Measurements from ENCODE around the gene ZNF276. TPM values are rescaled to one million over a fixed set of nuclear protein-coding genes. Genes with fewer than 3 reads are reported as not detected.

The ZNF276 gene
- total and polyA plus RNA-seq, 2 donors (not counting 1 experiment from before 2014, with no cell fraction given) = 6.2 to 12.7 TPM

DNA sequence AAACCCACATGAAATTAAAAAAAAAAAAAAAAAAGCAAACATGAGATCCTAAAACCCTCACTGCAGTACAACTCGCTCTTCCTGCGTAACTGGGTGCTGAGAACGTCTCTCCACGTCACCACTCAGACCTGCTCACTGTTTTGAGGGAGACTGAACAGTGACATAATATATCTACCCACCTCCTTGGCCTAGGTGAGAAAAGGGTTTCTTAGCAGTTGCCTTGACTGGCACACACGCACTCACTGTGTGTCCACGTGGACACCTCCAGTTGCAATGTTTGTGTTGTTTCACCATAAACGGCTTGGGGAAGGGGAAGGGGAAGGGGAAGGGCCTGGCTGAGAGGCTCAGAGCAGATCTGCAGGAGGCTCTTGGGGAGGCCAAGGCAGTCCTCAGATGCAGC, 63.1 kb downstream of the ZNF276 start:
- no peaks in the 10 kb centered on the region for H3K9me3 ChIP-seq (ENCODE audit: control insufficient read depth, insufficient read depth, low read depth, low read length)
- no peaks in the 10 kb centered on the region for H4K20me1 ChIP-seq (ENCODE audit: control insufficient read depth, extremely low read depth, insufficient read depth, low read length)
- H3K4me2 ChIP-seq (ENCODE audit: extremely low read depth, insufficient read depth, low read length) = no peak overlapping the region
- H3K27ac ChIP-seq (ENCODE audit: insufficient read depth, low read length) = no peak overlapping the region
- no peaks in the 10 kb centered on the region for H3K27me3 ChIP-seq (ENCODE audit: control insufficient read depth, insufficient read depth, low read length)
- H3K4me1 ChIP-seq (ENCODE audit: control insufficient read depth, extremely low read depth, insufficient read depth, low read length) = no peaks in the 10 kb centered on the region
- no peak for DNase-seq (ENCODE audit: low read depth in 2 of 2)
- no peak overlapping the region for H3K4me3 ChIP-seq (replicated peaks in 1 of 4; ENCODE audit: control extremely low read depth in 1 of 4, insufficient read depth in 1 of 4, low read depth in 3 of 4, low read length in 4 of 4)
- no peak overlapping the region for H2AFZ ChIP-seq (ENCODE audit: low read length)
- TF ChIP-seq EZH2 (IDR thresholded peaks at IDR 0.05; ENCODE audit: low read length, missing control alignments) = no peak
- TF ChIP-seq, protein P1, sequence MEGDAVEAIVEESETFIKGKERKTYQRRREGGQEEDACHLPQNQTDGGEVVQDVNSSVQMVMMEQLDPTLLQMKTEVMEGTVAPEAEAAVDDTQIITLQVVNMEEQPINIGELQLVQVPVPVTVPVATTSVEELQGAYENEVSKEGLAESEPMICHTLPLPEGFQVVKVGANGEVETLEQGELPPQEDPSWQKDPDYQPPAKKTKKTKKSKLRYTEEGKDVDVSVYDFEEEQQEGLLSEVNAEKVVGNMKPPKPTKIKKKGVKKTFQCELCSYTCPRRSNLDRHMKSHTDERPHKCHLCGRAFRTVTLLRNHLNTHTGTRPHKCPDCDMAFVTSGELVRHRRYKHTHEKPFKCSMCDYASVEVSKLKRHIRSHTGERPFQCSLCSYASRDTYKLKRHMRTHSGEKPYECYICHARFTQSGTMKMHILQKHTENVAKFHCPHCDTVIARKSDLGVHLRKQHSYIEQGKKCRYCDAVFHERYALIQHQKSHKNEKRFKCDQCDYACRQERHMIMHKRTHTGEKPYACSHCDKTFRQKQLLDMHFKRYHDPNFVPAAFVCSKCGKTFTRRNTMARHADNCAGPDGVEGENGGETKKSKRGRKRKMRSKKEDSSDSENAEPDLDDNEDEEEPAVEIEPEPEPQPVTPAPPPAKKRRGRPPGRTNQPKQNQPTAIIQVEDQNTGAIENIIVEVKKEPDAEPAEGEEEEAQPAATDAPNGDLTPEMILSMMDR (conservative IDR thresholded peaks at IDR 0.05 in 1 of 2, IDR thresholded peaks at IDR 0.05 in 1 of 2; ENCODE audit: low read depth in 1 of 2, low read length in 2 of 2) = no peak
- peaks cover 4% of the 10 kb centered on the region for H3K36me3 ChIP-seq (ENCODE audit: control insufficient read depth, insufficient read depth, low read length)
- no peak overlapping the region for H3K9ac ChIP-seq (ENCODE audit: insufficient read depth, low read length)
- no peaks in the 10 kb centered on the region for H3K79me2 ChIP-seq (ENCODE audit: control insufficient read depth, insufficient read depth, low read length)

DNA sequence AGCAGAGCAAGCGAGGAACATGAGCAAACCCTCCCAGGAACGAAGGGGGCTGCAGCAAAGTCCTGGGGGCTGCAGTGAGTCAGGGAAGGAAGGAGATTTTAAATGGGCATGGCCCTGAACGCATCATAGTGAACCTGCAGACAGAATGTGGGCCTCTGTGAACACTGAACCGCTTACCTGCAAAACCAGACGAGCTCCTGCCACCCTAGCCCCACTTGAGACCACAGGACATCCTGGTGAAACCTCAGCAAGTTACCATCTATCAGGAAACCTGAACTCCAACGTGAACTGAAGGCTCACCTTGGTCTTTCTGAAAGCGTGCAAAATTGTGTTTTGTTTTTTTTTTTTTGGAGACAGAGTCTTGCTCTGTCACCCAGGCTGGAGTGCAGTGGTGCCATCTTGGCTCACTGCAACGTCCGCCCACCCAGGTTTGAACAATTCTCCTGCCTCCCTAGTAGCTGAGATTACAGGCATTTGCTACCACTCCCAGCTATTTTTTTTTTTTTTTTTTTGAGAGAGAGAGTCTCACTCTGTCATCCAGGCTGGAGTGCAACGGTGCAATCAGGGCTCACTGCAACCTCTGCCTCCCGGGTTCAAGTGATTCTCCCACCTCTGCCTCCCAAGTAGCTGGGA, 64.3 kb downstream of the ZNF276 start:
- no peak overlapping the region for H2AFZ ChIP-seq (ENCODE audit: low read length)
- no peak overlapping the region for H3K4me3 ChIP-seq (replicated peaks in 1 of 4; ENCODE audit: control extremely low read depth in 1 of 4, insufficient read depth in 1 of 4, low read depth in 3 of 4, low read length in 4 of 4)
- DNase-seq (ENCODE audit: low read depth in 2 of 2) = no peak
- H3K4me1 ChIP-seq (ENCODE audit: control insufficient read depth, extremely low read depth, insufficient read depth, low read length) = no peaks in the 10 kb centered on the region
- H3K9ac ChIP-seq (ENCODE audit: insufficient read depth, low read length) = no peak overlapping the region
- H3K36me3 ChIP-seq (ENCODE audit: control insufficient read depth, insufficient read depth, low read length) = no peaks in the 10 kb centered on the region
- H3K4me2 ChIP-seq (ENCODE audit: extremely low read depth, insufficient read depth, low read length) = no peak overlapping the region
- no peaks in the 10 kb centered on the region for H3K79me2 ChIP-seq (ENCODE audit: control insufficient read depth, insufficient read depth, low read length)
- no peak overlapping the region for H3K27ac ChIP-seq (ENCODE audit: insufficient read depth, low read length)
- H4K20me1 ChIP-seq (ENCODE audit: control insufficient read depth, extremely low read depth, insufficient read depth, low read length) = no peaks in the 10 kb centered on the region
- TF ChIP-seq, protein P1 (conservative IDR thresholded peaks at IDR 0.05 in 1 of 2, IDR thresholded peaks at IDR 0.05 in 1 of 2; ENCODE audit: low read depth in 1 of 2, low read length in 2 of 2) = no peak
- no peak for TF ChIP-seq EZH2 (IDR thresholded peaks at IDR 0.05; ENCODE audit: low read length, missing control alignments)
- H3K27me3 ChIP-seq (ENCODE audit: control insufficient read depth, insufficient read depth, low read length) = no peaks in the 10 kb centered on the region
- no peaks in the 10 kb centered on the region for H3K9me3 ChIP-seq (ENCODE audit: control insufficient read depth, insufficient read depth, low read depth, low read length)

DNA sequence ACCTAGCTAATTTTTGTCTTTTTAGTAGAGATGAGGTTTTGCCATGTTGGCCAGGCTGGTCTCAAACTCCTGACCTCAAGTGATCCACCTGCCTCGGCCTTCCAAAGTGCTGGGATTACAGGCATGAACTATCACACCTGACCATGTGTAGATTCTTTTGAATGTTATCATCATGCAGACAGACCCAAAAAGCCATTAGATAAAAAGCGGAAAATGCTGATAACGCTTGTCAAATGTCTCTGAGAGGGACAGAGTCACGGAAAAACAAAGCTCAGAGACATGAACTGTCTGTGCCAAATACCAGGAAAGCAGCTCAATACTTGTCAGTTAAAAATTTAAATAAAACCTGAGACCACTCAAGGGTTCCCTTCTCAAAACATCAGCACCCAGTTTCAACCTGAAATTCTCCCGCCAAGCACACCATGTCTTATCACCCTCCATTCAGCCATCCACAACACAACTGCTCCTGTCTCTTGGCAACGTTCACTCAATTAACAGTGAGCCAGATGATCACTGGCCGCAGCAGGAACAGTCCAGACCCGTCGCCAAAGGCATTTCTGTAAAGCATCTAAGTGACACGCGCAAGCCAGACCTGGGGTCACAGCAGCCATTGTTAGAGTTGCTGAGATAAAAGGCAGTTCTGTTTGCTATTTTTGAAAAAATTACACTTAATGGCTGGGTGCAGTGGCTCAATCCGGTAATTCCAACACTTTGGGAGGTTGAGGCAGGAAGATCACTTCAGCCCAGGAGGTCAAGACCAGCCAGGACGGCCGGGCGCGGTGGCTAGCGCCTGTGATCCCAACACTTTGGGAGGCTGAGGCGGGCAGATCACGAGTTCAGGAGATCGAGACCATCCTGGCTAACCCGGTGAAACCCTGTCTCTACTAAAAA, 65.4 kb downstream of the ZNF276 start:
- no peak overlapping the region for H3K4me2 ChIP-seq (ENCODE audit: extremely low read depth, insufficient read depth, low read length)
- no peak overlapping the region for H3K4me3 ChIP-seq (replicated peaks in 1 of 4; ENCODE audit: control extremely low read depth in 1 of 4, insufficient read depth in 1 of 4, low read depth in 3 of 4, low read length in 4 of 4)
- TF ChIP-seq, protein P1 (conservative IDR thresholded peaks at IDR 0.05 in 1 of 2, IDR thresholded peaks at IDR 0.05 in 1 of 2; ENCODE audit: low read depth in 1 of 2, low read length in 2 of 2) = no peak
- no peak for TF ChIP-seq EZH2 (IDR thresholded peaks at IDR 0.05; ENCODE audit: low read length, missing control alignments)
- H3K4me1 ChIP-seq (ENCODE audit: control insufficient read depth, extremely low read depth, insufficient read depth, low read length) = no peaks in the 10 kb centered on the region
- H3K9ac ChIP-seq (ENCODE audit: insufficient read depth, low read length) = no peak overlapping the region
- H2AFZ ChIP-seq (ENCODE audit: low read length) = no peak overlapping the region
- H3K27ac ChIP-seq (ENCODE audit: insufficient read depth, low read length) = no peak overlapping the region
- H3K9me3 ChIP-seq (ENCODE audit: control insufficient read depth, insufficient read depth, low read depth, low read length) = no peaks in the 10 kb centered on the region
- no peaks in the 10 kb centered on the region for H3K79me2 ChIP-seq (ENCODE audit: control insufficient read depth, insufficient read depth, low read length)
- no peak for DNase-seq (ENCODE audit: low read depth in 2 of 2)
- H4K20me1 ChIP-seq (ENCODE audit: control insufficient read depth, extremely low read depth, insufficient read depth, low read length) = no peaks in the 10 kb centered on the region
- H3K27me3 ChIP-seq (ENCODE audit: control insufficient read depth, insufficient read depth, low read length) = no peaks in the 10 kb centered on the region
- H3K36me3 ChIP-seq (ENCODE audit: control insufficient read depth, insufficient read depth, low read length) = peaks cover 6% of the 10 kb centered on the region
